IPS DF 4.7 (cell line): ENCODE results near the gene DBT.
"Not testable (repeated sequence)": the region's sequence is repeated elsewhere in the genome, so short reads cannot be mapped to it uniquely, and the experiment has no call there.

Experiments
- DNase-seq: peaks from one replicate; pipeline ENCODE4 v3.0.0-alpha.2; 2013; ENCODE audit warnings: low spot score; ENCODE audit errors: extremely low read depth

DBT gene

GRCh38 chr1:100249537-100250257 lies at the start of gene DBT:
DBT (minus strand) TSS chr1:100249834; CDS start chr1:100249820, 14 bp downstream.
- DNase-seq = peak; percentile 95

GRCh38 chr1:100298512-100298911 lies 48.9 kb upstream of the DBT start:
- no peak for DNase-seq

DNA sequence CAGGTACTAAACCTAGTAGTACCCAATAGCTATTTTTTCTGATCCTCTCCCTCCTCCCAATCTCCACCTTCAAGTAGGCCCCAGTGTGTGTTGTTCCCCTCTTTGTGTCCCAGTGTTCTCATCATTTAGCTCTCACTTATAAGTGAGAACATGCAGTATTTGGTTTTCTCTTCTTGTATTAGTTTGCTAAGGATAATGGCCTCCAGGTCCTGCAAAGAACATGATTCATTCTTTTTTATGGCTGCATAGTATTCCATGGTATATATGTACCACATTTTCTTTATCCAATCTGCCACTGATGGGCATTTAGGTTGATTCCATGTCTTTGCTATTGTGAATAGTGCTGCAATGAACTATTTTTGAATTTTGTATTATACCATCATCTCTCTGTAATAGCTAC lies 47.4 kb upstream of the DBT start:
- DNase-seq = not testable (repeated sequence)

- DNase-seq = no peak
Observed at GRCh38 chr1:100296140-100296539, 46.5 kb upstream of the DBT start.

- DNase-seq = no peak
Observed at GRCh38 chr1:100292711-100293110, 43.1 kb upstream of the DBT start.

DNA sequence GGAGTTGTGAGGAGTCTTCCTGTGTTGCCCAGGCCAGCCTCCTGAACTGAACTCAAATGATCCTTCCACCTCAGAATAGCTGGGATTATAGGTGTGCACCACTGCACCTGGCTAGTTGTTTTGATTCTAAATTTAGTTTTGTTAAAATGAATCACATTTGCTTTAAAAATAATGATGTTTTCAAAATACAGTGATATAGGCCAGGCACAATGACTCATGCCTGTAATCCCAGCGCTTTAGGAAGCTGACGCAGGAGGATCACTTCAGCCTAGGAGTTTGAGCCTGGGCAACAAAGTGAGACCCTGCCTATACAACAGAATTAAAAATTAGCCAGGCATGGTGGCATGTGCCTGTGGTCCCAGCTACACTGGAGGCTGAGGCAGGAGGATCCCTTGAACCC lies 40.7 kb upstream of the DBT start:
- DNase-seq = no peak

DNA sequence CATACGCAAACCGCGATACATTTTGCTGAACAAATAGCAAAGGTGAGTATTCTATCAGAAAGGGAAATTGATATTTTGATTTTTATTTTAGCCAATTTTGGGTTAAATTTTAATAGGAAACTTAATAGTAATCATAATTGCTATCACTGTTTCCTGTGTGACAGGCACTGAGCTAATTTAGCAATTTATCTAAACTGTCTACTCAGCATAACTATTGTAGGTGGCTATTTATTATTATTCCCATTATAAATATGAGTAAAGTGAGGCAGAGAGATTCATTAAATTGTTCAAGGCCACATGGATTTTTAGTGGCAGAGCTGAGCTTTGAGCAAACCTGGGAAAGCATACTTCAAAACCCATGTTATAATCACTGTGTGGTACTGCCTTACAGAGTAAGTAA lies 37.5 kb upstream of the DBT start:
- no peak for DNase-seq

DNA sequence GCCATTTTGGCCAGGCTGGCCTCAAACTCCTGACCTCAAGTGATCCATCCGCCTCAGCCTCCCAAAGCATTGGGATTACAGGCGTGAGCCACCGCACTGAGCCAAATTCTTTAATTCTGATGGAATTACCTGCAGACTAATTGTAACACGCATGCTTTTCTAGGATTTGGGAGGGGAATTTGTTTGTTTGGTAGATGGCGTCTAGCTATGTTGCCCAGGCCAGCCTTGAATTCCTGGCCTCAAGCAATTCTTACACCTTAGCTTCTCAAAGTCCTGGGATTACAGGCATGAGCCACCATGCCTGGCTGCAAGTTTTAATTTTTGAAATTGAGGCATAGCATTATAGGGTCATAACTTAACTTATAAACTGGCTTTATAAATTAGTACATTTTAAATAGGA lies 35.0 kb upstream of the DBT start:
- no peak for DNase-seq

DNA sequence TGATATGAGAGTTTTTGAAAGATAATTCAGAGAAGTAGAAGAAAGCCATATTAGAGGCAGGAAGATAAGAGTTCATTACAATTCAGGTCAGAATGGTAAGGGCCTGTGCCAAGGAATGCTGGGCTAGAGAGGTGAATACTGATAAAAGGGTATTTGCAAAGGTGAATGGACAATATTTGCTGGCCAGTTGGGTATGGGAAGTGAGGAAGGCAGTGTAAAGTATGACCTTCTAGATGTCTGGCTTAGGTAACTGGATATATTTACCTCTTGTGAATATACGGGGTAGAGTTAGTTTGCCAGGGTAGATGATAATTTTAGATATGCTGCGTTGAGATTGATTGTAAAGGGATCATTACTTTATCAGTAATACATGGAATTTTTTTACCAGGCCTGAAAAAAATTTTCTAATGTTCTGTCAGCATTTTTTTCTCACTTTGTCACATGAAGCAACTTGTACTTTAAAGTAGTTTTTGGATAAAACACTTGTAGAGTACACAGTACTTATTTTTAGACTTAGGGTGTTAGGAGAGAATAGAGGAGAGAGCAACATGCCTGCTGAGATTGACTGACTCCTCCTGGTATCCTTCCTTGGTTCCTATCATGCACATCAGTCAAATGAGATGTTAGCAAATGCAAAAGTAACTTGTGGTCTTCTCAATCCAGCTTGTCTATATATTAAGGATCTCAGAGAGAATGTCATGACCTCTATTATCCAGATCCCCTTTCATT lies 30.5 kb upstream of the DBT start:
- no peak for DNase-seq

DNA sequence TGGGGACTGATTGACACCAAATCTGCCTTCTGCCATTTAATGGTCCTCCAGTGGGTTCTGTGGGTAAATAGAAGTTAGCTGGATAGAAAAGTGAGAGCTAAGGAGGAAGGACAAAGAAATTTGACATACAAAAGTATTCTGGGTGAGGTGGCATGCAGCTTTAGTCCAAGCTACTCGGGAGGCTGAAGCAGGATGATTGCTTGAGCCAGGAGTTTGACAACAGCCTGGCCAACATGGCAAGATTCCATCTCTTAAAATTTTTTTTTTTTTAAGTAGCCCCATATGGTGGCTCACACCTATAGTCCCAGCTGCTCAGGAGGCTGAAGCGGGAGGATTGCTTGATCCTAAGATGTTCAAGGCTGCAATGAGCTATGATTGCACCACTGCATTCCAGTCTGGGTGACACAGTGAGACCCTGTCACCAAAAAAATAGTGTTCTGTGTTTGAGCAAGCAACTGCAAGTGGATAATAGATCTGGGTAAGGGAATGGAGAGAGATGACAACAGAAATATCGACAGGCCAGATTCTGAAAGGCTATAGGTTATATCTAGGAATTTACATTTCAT lies 29.8 kb upstream of the DBT start:
- no peak for DNase-seq

DNA sequence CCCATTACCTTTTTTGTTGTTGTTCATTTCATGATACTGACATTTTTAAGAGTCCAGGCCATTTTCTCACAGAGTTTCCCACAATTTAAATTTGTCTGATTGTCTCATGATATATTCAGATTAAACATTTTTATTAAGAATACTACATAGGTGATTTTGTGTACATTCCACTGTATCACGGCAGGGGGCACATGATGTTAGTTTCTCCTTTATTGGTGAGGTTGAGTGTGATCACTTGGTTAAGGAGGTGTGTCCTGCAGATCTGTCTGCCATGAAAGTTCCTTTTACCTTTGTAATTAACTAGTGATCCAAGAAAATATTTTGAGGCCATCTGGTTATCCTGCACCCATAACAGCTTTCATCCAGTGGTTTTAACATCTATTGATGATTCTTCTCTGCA lies 28.2 kb upstream of the DBT start:
- no peak for DNase-seq

GRCh38 chr1:100268202-100268601 lies 18.6 kb upstream of the DBT start:
- DNase-seq = no peak

DNA sequence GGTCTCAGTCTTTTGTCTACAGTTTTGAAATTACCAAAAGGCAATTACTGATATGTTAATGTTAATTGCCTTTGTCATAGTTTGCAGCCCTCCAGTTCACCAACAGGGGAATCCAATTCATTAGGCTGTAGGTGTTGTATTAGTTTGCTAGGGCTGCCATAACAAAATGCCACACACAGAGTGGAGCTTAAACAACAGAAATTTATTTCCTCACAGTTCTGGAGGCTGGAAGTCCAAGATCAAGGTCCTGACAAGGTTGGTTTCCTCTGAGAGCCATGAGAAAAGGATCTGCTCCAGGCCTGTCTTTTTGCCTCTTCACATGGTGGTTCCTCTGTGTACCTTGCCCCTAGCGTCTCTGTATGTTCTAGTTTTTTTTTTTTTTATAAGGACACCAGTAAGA lies 17.6 kb upstream of the DBT start:
- DNase-seq = no peak

- DNase-seq = no peak
Observed at GRCh38 chr1:100266741-100267140, 17.1 kb upstream of the DBT start.

- DNase-seq = peak; percentile 87
Observed at GRCh38 chr1:100265931-100266740, 16.5 kb upstream of the DBT start, which contains the start of gene RTCA. RTCA (plus strand) TSS chr1:100266216; CDS start chr1:100266376, 160 bp downstream.

- no peak for DNase-seq
Observed at GRCh38 chr1:100265562-100265930, 15.9 kb upstream of the DBT start.

DNA sequence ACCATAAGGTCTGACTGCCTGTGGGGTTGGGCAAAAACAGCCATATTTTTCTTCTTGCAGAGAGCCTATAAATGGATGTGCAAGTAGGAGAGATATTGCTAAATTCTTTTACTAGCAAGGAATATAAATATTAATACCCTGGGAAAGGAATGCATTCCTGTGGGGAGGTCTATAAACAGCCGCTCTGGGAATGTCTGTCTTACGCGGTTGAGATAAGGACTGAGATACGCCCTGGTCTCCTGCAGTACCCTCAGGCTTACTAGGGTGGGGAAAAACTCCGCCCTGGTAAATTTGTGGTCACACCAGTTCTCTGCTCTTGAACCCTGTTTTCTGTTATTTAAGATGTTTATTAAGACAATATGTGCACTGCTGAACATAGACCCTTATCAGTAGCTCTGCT lies 14.4 kb upstream of the DBT start:
- not testable (repeated sequence) for DNase-seq

GRCh38 chr1:100261686-100262085 lies 12.1 kb upstream of the DBT start:
- DNase-seq = no peak

DNA sequence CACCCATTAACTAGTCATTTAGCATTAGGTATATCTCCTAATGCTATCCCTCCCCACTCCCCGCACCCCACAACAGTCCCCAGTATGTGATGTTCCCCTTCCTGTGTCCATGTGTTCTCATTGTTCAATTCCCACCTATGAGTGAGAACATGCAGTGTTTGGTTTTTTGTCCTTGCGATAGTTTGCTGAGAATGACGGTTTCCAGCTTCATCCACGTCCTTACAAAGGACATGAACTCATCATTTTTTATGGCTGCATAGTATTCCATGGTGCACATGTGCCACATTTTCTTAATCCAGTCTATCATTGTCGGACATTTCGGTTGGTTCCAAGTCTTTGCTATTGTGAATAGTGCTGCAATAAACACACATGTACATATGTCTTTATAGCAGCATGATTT lies 8.8 kb upstream of the DBT start:
- not testable (repeated sequence) for DNase-seq

DNA sequence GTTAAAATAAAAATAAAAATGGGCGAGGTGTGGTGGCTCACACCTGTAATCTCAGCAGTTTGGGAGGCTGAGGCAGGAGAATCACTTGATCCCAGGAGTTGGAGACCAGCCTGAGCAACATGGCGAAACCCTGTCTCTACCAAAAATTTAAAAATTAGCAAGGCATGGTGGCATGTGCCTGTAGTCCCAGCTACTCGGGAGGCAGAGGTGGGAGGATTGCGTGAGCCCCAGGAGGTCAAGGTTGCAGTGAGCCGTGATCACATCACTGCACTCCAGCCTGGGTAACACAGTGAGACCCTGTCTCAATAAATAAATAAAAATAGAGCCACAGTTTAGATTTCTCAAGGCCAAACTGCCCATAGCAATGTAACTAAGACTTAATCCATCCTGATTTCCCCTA lies 6.6 kb upstream of the DBT start:
- DNase-seq = not testable (repeated sequence)

GRCh38 chr1:100253552-100253951 lies 3.9 kb upstream of the DBT start:
- DNase-seq = no peak

DNA sequence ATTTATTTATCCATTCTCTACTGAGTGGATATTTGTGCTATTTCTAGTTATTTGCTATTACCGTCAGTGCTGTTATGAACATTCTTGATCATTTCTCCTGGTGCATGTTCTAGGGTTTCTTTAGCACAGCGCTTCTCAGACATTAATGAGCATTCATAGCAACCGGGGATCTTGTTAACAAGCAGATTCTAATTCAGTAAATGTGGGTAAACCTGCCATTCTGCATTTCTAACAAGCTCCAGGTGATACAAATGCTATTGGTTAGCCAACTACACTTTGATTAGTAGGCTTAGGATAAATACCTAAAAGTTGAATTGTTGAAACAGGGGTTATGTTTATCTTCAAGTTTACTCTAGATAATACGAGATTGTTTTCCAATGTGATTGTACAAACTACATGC lies 3.3 kb upstream of the DBT start:
- DNase-seq = no peak
